ENCODE results near the gene ASCC2. TPM values are rescaled to one million over a fixed set of nuclear protein-coding genes. Genes with fewer than 3 reads are reported as not detected.
A peak's percentile ranks its signal among the peaks of the same experiment; 100 is the strongest.

The ASCC2 gene
- total and polyA plus RNA-seq, 2 experiments from 2014 or later, result 30.5 to 31.3 TPM

DNA sequence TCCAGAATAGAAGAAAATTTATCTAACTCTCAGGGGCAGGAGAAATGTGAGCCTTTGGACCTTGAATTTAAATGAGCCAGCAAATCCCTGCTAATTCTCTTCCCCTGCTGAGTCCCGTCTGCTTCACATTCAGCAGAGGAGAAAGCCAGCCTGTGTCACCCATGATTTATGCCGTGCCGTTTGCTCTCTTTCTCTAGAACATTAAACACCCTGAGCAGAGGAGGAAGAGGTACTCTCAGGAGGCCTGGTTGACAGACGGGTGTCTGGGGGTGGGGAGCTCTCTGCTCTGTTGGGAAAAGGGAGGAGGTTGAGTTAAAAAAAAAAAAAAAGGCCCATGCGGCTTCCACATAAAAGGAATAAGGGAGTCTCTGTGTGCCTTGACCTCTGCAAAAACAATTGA is 33.6 kb upstream of the ASCC2 start (continued):
- TF ChIP-seq ZNF114 (CRISPR knock-in tag; IDR thresholded peaks at IDR 0.05), result no peak
- no peak for TF ChIP-seq ZNF331 (CRISPR knock-in tag; IDR thresholded peaks at IDR 0.05; ENCODE audit: low read depth)

DNA sequence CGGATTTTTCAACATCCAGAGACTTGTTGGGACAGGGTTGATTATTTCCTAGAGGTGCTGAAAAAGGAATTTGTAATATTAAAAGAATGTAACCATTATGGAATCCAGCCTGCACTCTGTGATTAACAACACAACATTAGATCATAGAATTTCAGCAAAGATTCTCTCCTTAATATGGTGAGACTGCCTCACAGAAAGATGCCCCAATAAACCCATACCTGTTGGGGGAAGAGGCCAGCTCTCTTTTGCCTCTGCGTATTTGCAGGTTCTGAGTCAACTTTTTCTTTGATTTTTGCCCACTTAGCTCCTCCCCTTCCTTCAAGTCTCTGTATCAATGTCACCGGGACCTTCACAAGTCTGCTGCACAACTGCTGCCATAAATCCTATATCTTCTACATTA is 32.5 kb upstream of the ASCC2 start:
- Histone ChIP-seq H3K27ac (ENCODE audit: low read depth) (no peak overlapping the region), H3K36me3 (ENCODE audit: insufficient read depth) (no peaks in the 10 kb centered on the region), H2AFZ (peak overlapping the region; percentile 92; the same call in 1 of the 2 replicates), H4K20me1 (replicated peaks; ENCODE audit: insufficient read depth) (no peaks in the 10 kb centered on the region), H3K79me2 (replicated peaks; ENCODE audit: insufficient read depth) (no peaks in the 10 kb centered on the region), H3F3A (replicated peaks; ENCODE audit: low read depth) (no peaks in the 10 kb centered on the region), H3K9me2 (ENCODE audit: insufficient read depth) (no peaks in the 10 kb centered on the region), H3K4me3 (no peak overlapping the region), H3K27me3 (ENCODE audit: insufficient read depth) (no peaks in the 10 kb centered on the region), H3K4me1 (ENCODE audit: insufficient read depth) (peaks cover 6% of the 10 kb centered on the region), H3K4me2 (no peak overlapping the region)
- no peak overlapping the region for H3K27ac Mint-ChIP-seq
- H3K4me3 Mint-ChIP-seq, result no peak overlapping the region
- ATAC-seq, result no peak
- no peaks in the 10 kb centered on the region; the same call in 2 of the 3 replicates for H3K9me3 Mint-ChIP-seq
- TF ChIP-seq, protein P1, sequence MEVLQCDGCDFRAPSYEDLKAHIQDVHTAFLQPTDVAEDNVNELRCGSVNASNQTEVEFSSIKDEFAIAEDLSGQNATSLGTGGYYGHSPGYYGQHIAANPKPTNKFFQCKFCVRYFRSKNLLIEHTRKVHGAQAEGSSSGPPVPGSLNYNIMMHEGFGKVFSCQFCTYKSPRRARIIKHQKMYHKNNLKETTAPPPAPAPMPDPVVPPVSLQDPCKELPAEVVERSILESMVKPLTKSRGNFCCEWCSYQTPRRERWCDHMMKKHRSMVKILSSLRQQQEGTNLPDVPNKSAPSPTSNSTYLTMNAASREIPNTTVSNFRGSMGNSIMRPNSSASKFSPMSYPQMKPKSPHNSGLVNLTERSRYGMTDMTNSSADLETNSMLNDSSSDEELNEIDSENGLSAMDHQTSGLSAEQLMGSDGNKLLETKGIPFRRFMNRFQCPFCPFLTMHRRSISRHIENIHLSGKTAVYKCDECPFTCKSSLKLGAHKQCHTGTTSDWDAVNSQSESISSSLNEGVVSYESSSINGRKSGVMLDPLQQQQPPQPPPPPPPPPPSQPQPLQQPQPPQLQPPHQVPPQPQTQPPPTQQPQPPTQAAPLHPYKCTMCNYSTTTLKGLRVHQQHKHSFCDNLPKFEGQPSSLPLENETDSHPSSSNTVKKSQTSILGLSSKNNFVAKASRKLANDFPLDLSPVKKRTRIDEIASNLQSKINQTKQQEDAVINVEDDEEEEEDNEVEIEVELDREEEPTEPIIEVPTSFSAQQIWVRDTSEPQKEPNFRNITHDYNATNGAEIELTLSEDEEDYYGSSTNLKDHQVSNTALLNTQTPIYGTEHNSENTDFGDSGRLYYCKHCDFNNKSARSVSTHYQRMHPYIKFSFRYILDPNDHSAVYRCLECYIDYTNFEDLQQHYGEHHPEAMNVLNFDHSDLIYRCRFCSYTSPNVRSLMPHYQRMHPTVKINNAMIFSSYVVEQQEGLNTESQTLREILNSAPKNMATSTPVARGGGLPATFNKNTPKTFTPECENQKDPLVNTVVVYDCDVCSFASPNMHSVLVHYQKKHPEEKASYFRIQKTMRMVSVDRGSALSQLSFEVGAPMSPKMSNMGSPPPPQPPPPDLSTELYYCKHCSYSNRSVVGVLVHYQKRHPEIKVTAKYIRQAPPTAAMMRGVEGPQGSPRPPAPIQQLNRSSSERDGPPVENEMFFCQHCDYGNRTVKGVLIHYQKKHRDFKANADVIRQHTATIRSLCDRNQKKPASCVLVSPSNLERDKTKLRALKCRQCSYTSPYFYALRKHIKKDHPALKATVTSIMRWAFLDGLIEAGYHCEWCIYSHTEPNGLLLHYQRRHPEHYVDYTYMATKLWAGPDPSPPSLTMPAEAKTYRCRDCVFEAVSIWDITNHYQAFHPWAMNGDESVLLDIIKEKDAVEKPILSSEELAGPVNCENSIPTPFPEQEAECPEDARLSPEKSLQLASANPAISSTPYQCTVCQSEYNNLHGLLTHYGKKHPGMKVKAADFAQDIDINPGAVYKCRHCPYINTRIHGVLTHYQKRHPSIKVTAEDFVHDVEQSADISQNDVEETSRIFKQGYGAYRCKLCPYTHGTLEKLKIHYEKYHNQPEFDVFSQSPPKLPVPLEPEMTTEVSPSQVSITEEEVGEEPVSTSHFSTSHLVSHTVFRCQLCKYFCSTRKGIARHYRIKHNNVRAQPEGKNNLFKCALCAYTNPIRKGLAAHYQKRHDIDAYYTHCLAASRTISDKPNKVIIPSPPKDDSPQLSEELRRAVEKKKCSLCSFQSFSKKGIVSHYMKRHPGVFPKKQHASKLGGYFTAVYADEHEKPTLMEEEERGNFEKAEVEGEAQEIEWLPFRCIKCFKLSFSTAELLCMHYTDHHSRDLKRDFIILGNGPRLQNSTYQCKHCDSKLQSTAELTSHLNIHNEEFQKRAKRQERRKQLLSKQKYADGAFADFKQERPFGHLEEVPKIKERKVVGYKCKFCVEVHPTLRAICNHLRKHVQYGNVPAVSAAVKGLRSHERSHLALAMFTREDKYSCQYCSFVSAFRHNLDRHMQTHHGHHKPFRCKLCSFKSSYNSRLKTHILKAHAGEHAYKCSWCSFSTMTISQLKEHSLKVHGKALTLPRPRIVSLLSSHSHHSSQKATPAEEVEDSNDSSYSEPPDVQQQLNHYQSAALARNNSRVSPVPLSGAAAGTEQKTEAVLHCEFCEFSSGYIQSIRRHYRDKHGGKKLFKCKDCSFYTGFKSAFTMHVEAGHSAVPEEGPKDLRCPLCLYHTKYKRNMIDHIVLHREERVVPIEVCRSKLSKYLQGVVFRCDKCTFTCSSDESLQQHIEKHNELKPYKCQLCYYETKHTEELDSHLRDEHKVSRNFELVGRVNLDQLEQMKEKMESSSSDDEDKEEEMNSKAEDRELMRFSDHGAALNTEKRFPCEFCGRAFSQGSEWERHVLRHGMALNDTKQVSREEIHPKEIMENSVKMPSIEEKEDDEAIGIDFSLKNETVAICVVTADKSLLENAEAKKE (CRISPR knock-in tag; IDR thresholded peaks at IDR 0.05), result no peak
- DNase-seq (ENCODE audit: low spot score), result no peak
- H3K36me3 Mint-ChIP-seq (ENCODE audit: low read depth), result no peaks in the 10 kb centered on the region
- peaks cover 19% of the 10 kb centered on the region for H3K4me1 Mint-ChIP-seq
- peaks cover 2% of the 10 kb centered on the region for H3K27me3 Mint-ChIP-seq (ENCODE audit: insufficient read depth, low read depth, poor library complexity)

DNA sequence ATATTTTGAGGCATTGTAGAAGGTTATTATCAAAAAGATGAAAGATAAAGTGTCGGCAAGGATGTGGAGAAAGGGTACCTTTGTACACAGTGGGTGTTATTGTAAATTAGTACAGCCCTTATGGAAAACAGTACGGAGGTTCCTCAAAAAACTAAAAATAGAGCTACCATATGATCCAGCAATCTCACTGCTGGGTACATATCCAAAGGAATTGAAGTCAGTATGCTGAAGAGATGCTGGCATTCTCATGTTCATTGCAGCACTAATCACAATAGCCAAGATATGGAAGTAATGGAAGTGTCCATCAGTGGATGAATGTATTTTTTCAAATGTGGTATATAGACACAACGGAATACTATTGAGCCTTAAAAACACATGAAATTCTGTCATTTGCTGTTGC is 29.8 kb upstream of the ASCC2 start:
- no peaks in the 10 kb centered on the region for H4K20me1 ChIP-seq (replicated peaks; ENCODE audit: insufficient read depth)
- H3K9me3 Mint-ChIP-seq, result no peaks in the 10 kb centered on the region; the same call in 2 of the 3 replicates
- no peak overlapping the region for H3K4me3 Mint-ChIP-seq
- peaks cover 6% of the 10 kb centered on the region for H3K4me1 ChIP-seq (ENCODE audit: insufficient read depth)
- no peak for DNase-seq (ENCODE audit: low spot score)
- no peaks in the 10 kb centered on the region for H3K27me3 ChIP-seq (ENCODE audit: insufficient read depth)
- H3K27me3 Mint-ChIP-seq (ENCODE audit: insufficient read depth, low read depth, poor library complexity), result peaks cover 4% of the 10 kb centered on the region
- no peaks in the 10 kb centered on the region for H3K36me3 Mint-ChIP-seq (ENCODE audit: low read depth)
- no peaks in the 10 kb centered on the region for H3K36me3 ChIP-seq (ENCODE audit: insufficient read depth)
- no peak overlapping the region for H3K4me3 ChIP-seq
- H3K4me1 Mint-ChIP-seq, result peaks cover 19% of the 10 kb centered on the region
- H2AFZ ChIP-seq, result no peak overlapping the region
- no peak overlapping the region for H3K27ac ChIP-seq (ENCODE audit: low read depth)
- no peaks in the 10 kb centered on the region for H3F3A ChIP-seq (replicated peaks; ENCODE audit: low read depth)
- H3K79me2 ChIP-seq (replicated peaks; ENCODE audit: insufficient read depth), result no peaks in the 10 kb centered on the region
- no peaks in the 10 kb centered on the region for H3K9me2 ChIP-seq (ENCODE audit: insufficient read depth)
- no peak overlapping the region for H3K4me2 ChIP-seq
- no peak overlapping the region for H3K27ac Mint-ChIP-seq
- ATAC-seq, result no peak
- TF ChIP-seq, protein P2, sequence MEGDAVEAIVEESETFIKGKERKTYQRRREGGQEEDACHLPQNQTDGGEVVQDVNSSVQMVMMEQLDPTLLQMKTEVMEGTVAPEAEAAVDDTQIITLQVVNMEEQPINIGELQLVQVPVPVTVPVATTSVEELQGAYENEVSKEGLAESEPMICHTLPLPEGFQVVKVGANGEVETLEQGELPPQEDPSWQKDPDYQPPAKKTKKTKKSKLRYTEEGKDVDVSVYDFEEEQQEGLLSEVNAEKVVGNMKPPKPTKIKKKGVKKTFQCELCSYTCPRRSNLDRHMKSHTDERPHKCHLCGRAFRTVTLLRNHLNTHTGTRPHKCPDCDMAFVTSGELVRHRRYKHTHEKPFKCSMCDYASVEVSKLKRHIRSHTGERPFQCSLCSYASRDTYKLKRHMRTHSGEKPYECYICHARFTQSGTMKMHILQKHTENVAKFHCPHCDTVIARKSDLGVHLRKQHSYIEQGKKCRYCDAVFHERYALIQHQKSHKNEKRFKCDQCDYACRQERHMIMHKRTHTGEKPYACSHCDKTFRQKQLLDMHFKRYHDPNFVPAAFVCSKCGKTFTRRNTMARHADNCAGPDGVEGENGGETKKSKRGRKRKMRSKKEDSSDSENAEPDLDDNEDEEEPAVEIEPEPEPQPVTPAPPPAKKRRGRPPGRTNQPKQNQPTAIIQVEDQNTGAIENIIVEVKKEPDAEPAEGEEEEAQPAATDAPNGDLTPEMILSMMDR (conservative IDR thresholded peaks at IDR 0.05; ENCODE audit: low read depth in 2 of 2), result no peak
- TF ChIP-seq, protein P3, sequence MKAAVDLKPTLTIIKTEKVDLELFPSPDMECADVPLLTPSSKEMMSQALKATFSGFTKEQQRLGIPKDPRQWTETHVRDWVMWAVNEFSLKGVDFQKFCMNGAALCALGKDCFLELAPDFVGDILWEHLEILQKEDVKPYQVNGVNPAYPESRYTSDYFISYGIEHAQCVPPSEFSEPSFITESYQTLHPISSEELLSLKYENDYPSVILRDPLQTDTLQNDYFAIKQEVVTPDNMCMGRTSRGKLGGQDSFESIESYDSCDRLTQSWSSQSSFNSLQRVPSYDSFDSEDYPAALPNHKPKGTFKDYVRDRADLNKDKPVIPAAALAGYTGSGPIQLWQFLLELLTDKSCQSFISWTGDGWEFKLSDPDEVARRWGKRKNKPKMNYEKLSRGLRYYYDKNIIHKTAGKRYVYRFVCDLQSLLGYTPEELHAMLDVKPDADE (IDR thresholded peaks at IDR 0.05), result no peak
- no peak for TF ChIP-seq POLR2AphosphoS5 (IDR thresholded peaks at IDR 0.05; ENCODE audit: low read depth)
- no peak for TF ChIP-seq EZH2phosphoT487 (IDR thresholded peaks at IDR 0.05; ENCODE audit: unreplicated experiment)
- TF ChIP-seq NANOG (IDR thresholded peaks at IDR 0.05; ENCODE audit: borderline replicate concordance), result no peak
- no peak for TF ChIP-seq JUNB (IDR thresholded peaks at IDR 0.05; ENCODE audit: unreplicated experiment)
- TF ChIP-seq CREB1 (CRISPR knock-in tag; IDR thresholded peaks at IDR 0.05; ENCODE audit: low read depth), result no peak
